Activated naive CD4-positive, alpha-beta T cell treated with Interleukin-2 at 50 U/mL for 16 hours (primary cell): ENCODE measurements around the gene FA2H.
"Not testable (repeated sequence)": the region's sequence is repeated elsewhere in the genome, so short reads cannot be mapped to it uniquely, and the experiment has no call there.

Source experiments
- DNase-seq: peaks from one replicate; pipeline ENCODE4 v3.0.0-alpha.2; 2020

The FA2H gene

DNA sequence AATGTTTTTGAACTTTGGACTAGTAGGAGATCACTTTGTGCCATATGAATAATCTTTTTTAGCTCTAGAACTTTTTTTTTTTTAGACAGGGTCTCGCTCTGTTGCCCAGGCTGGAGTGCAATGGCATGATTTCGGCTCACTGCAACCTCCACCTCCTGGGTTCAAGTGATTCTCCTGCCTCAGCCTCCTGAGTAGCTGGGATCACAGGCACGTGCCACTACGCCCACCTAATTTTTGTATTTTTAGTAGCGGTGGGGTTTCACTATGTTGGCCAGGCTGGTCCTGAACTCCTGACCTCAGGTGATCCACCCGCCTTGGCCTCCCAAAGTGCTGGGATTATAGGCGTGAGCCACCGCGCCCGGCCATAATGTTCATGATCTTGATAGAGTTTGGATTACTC, 105.7 kb downstream of the FA2H start:
- DNase-seq = not testable (repeated sequence)

DNA sequence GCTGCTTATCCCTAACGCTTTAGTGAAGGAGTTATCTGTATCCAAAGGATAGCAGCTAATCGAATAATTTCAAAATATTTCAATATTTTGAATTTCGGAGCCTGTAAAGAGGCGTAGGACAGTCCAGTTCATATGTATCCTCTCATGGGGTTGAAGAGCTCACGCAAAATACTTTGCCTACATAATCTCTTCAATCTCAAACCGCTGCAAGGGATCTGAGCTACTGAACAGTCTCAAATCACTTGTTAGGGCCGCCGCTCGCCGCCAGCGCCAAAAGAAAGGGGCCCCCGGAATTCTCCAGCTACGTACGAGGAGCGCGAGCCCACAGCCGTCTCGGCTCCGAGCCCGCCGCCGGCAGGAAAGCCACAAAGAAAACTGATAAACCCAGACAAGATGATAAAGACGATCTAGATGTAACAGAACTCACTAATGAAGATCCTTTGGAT, 107.3 kb downstream of the FA2H start:
- peak; percentile 26 for DNase-seq

DNA sequence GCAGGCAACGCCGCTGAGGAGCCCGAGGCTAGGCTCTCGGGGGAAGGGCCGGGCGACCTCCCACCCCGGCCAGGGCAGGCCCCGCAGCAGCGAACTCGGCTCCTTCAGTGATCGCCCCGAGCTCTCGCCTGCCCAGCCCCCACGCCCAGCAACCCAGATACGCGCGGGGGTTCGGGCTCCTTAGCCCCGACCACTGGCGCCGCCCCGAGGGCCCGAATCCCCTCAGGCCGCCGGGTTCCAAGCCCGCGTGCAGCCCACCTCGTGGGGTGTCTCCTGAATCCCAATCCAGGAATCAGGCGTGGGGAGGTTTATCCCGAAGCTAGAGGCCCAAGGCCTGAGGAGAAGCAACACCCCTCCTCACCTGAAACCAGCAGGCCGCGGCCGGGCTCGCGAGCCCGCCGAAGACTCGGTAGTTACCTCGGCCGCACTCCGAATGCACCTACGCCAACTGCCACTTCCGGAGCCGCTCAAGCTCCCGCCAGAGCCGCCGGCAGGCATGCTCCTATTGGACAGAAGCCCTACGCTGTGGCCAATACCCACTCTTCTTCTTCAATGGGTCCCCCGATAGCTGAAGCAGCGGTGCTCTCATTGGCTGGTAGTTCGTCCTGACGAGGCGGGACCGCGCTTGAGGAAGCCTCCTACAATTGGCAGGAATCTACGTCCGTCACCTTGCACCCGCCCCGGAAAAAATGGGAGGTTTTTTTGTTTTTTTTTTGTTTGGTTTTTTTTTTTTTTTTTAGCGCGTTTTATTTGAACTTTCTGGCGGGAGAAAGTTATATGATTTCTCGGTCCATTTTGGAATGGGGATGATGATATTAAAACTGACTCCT, 108.0 kb downstream of the FA2H start, which contains the start of gene RFWD3:
Gene RFWD3 (minus strand): TSS at position 453 of the 830 bp plus-strand sequence. CDS start 5,428 bp downstream, outside the sequence.
- peak; percentile 96 for DNase-seq

DNA sequence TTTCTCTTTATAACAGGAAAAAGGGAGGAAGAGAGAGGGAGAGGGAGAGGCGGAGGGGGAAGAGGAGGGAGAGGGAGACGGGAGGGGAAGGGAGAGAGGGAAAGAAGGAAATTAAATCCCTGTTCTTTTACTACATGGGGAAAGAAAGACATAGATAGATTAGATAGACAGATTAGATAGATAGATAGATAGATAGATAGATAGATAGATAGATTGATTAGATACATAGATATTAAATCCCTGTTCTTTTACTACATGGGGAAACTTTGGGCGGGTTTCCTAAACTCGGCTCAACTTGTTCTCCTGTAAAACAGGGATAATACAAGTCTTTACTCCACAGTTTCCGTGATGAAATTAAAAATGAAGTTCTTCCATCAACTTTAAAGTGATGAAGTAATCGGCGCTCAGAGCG, 108.6 kb downstream of the FA2H start:
- no peak for DNase-seq
